ENCODE results near the gene TBC1D1.

- TF ChIP-seq CTCF (conservative IDR thresholded peaks at IDR 0.05; ENCODE audit: low read depth, low read length) (no peak), EZH2phosphoT487 (IDR thresholded peaks at IDR 0.05; ENCODE audit: borderline replicate concordance, low read length) (no peak)
Measured at GRCh38 chr4:37990731-37991245, 99.9 kb downstream of the TBC1D1 start.

Measured in PC-3 (cell line).